Astrocyte of the spinal cord (primary cell): ENCODE data around the gene CACUL1.
"Not testable (repeated sequence)": the region's sequence is repeated elsewhere in the genome, so short reads cannot be mapped to it uniquely, and the experiment has no call there.

Experiments
- DNase-seq: peaks from one replicate; pipeline ENCODE4 v3.0.0; 2011; ENCODE audit warnings: low read depth, low spot score
- H3K4me3 ChIP-seq: 2 replicates; pipeline ENCODE4 v1.5.1; 2011; ENCODE audit warnings: low read depth, mild to moderate bottlenecking, low read length, moderate library complexity
- in situ Hi-C: cut with HindIII; loops from 2 replicates; pipeline ENCODE4 v1.10.0; 2017; ENCODE audit warnings: low sequenced_read_pairs
- TF ChIP-seq, protein P1 (sequence below): IDR thresholded peaks from 2 replicates; pipeline ENCODE4 v1.5.1; 2012; ENCODE audit warnings: low read depth, mild to moderate bottlenecking, low read length, inconsistent platforms

The CACUL1 gene

DNA sequence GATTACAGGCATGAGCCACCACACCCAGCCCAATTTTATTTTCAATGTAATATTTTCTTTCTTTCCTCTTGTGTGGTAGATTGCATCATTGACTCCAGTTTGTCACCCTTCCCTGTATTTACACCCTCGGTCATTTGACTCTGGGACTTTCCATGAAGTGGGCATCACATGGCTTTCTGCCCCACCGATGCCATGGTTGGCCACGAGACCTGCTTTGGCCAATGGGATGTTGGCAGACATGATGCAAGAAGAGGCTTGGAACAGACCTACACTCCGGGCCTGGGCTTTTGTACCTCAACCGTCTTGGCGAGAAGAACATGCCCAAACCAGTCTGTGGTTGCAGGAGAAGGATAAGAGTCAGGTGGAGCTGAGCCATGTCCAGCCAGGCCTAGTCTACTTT is 38.8 kb upstream of the CACUL1 start:
- TF ChIP-seq, protein P1, sequence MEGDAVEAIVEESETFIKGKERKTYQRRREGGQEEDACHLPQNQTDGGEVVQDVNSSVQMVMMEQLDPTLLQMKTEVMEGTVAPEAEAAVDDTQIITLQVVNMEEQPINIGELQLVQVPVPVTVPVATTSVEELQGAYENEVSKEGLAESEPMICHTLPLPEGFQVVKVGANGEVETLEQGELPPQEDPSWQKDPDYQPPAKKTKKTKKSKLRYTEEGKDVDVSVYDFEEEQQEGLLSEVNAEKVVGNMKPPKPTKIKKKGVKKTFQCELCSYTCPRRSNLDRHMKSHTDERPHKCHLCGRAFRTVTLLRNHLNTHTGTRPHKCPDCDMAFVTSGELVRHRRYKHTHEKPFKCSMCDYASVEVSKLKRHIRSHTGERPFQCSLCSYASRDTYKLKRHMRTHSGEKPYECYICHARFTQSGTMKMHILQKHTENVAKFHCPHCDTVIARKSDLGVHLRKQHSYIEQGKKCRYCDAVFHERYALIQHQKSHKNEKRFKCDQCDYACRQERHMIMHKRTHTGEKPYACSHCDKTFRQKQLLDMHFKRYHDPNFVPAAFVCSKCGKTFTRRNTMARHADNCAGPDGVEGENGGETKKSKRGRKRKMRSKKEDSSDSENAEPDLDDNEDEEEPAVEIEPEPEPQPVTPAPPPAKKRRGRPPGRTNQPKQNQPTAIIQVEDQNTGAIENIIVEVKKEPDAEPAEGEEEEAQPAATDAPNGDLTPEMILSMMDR, result no peak
- in situ Hi-C loops, result no loop called here
- no peak for DNase-seq
- no peak overlapping the region for H3K4me3 ChIP-seq

DNA sequence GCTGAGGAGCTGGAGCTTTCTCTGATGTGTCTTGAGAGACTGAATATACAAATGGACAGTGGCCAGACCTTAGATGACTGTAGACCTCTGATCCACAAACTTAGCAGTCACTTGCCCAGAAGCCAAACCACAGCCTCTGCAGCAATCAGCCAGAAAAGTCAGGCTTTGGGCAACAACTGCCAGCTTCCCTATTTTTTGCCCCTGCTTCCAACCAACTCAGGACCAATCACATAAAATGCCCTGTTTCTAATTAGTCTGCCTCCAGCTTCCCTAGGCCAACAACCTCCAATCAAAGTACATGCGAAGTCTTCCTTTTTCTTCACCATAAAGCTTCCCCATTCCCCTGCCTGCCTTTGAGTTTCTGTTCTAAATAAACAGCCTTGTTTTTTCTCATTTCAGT is 37.8 kb upstream of the CACUL1 start:
- no peak overlapping the region for H3K4me3 ChIP-seq
- peak; percentile 21 for DNase-seq
- in situ Hi-C loops, result no loop called here
- TF ChIP-seq, protein P1, result no peak

DNA sequence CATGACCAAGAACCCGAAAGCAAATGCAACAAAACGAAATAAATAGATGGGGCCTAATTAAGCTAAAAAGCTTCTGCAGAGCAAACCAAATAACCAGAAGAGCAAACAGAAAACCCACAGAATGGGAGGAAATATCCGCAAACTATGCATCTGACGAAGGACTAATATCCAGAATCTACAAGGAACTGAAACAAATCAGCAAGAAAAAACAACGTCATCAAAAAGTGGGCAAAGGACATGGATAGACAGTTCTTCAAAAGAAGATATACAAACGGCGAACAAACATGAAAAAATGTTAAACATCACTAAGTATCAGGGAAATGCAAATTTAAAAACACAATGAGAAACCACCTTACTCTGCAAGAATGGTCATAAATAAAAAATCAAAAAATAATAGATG is 35.3 kb upstream of the CACUL1 start:
- TF ChIP-seq, protein P1, result no peak
- in situ Hi-C loops, result no loop called here

DNA sequence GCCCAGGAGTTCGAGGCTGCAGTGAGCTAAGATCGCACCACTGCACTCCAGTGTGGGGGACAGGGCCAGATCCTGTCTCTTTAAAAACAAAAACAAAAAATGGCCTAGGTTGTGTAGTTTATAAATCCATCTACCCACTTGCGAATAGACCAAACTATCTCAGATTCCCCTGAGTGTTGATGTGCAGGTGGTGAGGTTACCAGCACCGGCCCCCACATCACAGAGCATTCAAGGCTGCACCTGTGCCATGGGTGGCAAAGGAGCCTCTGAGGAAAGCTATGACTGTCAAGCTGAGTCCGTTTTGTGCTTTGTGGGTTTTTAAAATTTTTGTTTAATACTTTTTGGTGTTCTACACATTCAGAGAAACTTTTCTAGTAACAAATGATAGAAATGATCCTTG is 30.8 kb upstream of the CACUL1 start:
- no peak for DNase-seq
- no peak overlapping the region for H3K4me3 ChIP-seq
- TF ChIP-seq, protein P1, result no peak
- in situ Hi-C loops, result no loop called here

More for the DNA sequence above, 35.3 kb upstream of the CACUL1 start:
- H3K4me3 ChIP-seq, result no peak overlapping the region
- no peak for DNase-seq

DNA sequence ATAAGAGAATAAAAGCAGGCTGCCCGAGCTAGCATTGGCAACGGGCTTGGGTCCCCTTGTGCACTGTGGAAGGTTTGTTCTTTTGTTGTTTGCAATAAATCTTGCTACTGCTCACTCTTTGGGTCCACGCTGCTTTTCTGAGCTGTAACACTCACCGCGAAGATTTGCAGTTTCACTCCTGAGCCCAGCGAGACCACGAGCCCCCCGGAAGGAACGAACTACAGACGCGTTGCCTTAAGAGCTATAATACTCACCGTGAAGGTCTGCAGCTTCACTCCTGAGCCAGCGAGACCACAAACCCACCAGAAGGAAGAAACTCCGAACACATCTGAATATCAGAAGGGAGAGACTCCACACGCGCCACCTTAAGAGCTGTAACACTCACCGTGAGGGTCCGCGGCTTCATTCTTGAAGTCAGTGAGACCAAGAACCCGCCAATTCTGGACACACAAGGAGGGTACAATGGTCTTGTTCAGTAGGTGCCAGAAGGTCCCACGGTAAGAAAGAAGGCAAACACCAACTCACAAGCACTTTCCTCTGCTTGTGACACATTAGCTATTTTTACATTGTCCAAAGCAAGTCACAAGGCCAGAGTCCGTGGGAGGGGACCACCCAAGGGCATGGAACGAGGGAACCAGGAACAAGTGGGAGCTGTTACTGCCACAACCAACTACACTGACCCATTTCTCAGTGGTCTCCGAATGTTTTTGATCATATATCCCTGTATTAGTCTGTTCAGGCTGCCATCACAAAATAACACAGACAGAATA is 29.2 kb upstream of the CACUL1 start:
- no peak overlapping the region for H3K4me3 ChIP-seq

DNA sequence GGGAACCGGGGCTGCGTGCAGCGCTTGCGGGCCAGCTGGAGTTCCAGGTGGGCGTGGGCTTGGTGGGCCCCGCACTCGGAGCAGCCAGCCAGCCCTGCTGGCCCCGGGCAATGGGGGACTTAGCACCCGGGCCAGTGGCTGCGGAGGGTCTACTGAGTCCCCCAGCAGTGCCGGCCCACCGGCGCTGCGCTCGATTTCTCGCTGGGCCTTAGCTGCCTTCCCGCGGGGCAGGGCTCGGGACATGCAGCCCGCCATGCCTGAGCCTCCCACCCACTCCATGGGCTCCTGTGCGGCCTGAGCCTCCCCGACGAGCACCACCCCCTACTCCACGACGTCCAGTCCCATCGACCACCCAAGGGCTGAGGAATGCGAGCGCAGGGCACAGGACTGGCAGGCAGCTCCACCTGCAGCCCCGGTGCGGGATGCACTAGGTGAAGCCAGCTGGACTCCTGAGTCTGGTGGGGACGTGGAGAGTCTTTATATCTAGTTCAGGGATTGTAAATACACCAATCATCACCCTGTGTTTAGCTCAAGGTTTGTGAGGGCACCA is 28.2 kb upstream of the CACUL1 start:
- in situ Hi-C loops, DNase-seq, H3K4me3 ChIP-seq: not testable (repeated sequence)

More for the DNA sequence above, 29.2 kb upstream of the CACUL1 start:
- no peak for DNase-seq
- in situ Hi-C loops, result no loop called here
- TF ChIP-seq, protein P1, result no peak

DNA sequence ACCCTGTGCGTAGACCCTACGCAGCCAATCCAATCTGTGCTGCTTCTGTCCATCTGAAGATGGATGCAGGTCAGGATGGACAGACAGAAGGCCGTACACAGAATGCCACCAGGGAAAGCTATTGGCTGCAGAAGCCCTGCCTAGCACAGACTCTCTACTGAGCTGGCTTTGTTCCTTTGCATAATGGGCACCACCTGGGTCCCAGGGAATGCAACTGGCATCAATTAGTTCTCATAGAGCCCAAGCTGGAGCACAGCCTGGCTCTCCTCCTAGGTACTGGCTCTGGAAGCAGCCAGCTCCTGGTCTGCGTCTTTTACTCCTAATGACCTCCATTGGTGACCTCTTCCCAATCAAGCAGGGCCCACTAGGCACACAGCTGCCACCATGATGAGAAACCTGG is 26.8 kb upstream of the CACUL1 start:
- H3K4me3 ChIP-seq, result no peak overlapping the region
- no peak for DNase-seq
- in situ Hi-C loops, result no loop called here
- TF ChIP-seq, protein P1, result no peak
